ENCODE data around the gene ADK. TPM values are rescaled to one million over a fixed set of nuclear protein-coding genes. Genes with fewer than 3 reads are reported as not detected.
A peak's percentile ranks its signal among the peaks of the same experiment; 100 is the strongest.

The ADK gene
- total RNA-seq, 4 donors from 2014 or later = 15.9 to 28.8 (median 23.3) TPM

- ATAC-seq = no peak
- TF ChIP-seq CTCF (IDR thresholded peaks at IDR 0.05 in 4 of 5, conservative IDR thresholded peaks at IDR 0.05 in 1 of 5) (no peak), POLR2A (IDR thresholded peaks at IDR 0.05) (no peak)
- no peaks in the 10 kb centered on the region for H3K36me3 ChIP-seq
- DNase-seq = no peak
- no peak overlapping the region for H3K4me3 ChIP-seq
- peak overlapping the region in 2 of 4 donors; percentile 9 to 12 for H3K27ac ChIP-seq
- intact Hi-C loops (cut with DNase I; ENCODE audit: low total_unique reads) = no loop called here
- no peaks in the 10 kb centered on the region for H3K9me3 ChIP-seq
- no peaks in the 10 kb centered on the region for H3K27me3 ChIP-seq
- H3K4me1 ChIP-seq = peaks cover 53 to 63% of the 10 kb centered on the region in 2 donors
- in situ Hi-C loops (cut with MboI; ENCODE audit: low sequenced_read_pairs in 4 of 4) = no loop called here
Observed at GRCh38 chr10:74587109-74587854, 436.3 kb downstream of the ADK start.

- ATAC-seq (peak; percentile 78 to 86), DNase-seq (peak; percentile 49 to 72)
- H3K4me1 ChIP-seq = peaks cover 64 to 74% of the 10 kb centered on the region in 2 donors
- TF ChIP-seq CTCF (IDR thresholded peaks at IDR 0.05 in 4 of 5, conservative IDR thresholded peaks at IDR 0.05 in 1 of 5) (no peak), POLR2A (IDR thresholded peaks at IDR 0.05) (no peak)
- no peaks in the 10 kb centered on the region for H3K36me3 ChIP-seq
- intact Hi-C loops (cut with DNase I; ENCODE audit: low total_unique reads) (no loop called here), in situ Hi-C loops (cut with MboI; ENCODE audit: low sequenced_read_pairs in 4 of 4) (no loop called here)
- peak overlapping the region; percentile 15 to 29 (median 26) for H3K27ac ChIP-seq
- H3K9me3 ChIP-seq = no peaks in the 10 kb centered on the region
- no peak overlapping the region for H3K4me3 ChIP-seq
- no peaks in the 10 kb centered on the region for H3K27me3 ChIP-seq
Observed at GRCh38 chr10:74589226-74589673, 438.2 kb downstream of the ADK start.

- no peaks in the 10 kb centered on the region for H3K27me3 ChIP-seq
- H3K36me3 ChIP-seq = no peaks in the 10 kb centered on the region
- H3K4me3 ChIP-seq = no peak overlapping the region
- ATAC-seq (no peak), DNase-seq (no peak)
- in situ Hi-C loops (cut with MboI; ENCODE audit: low sequenced_read_pairs in 4 of 4) = no loop called here
- H3K9me3 ChIP-seq = no peaks in the 10 kb centered on the region
- intact Hi-C loops (cut with DNase I; ENCODE audit: low total_unique reads) = loop anchor here (5.0 kb wide), 1 partner anchor 82 kb away; no protein-coding TSS in a partner anchor
- no peak for TF ChIP-seq POLR2A (IDR thresholded peaks at IDR 0.05)
- no peak for TF ChIP-seq CTCF (IDR thresholded peaks at IDR 0.05 in 4 of 5, conservative IDR thresholded peaks at IDR 0.05 in 1 of 5)
- peak overlapping the region in 3 of 4 donors; percentile 15 to 29 (median 24) for H3K27ac ChIP-seq
- peaks cover 64 to 74% of the 10 kb centered on the region in 2 donors for H3K4me1 ChIP-seq
Observed at GRCh38 chr10:74589851-74590250, 438.8 kb downstream of the ADK start.

- Histone ChIP-seq H3K27me3 (no peaks in the 10 kb centered on the region), H3K4me3 (no peak overlapping the region), H3K4me1 (peaks cover 39 to 46% of the 10 kb centered on the region in 2 donors), H3K9me3 (no peaks in the 10 kb centered on the region), H3K27ac (peak overlapping the region in 1 of 4 donors; percentile 48), H3K36me3 (no peaks in the 10 kb centered on the region)
- no peak for DNase-seq
- TF ChIP-seq POLR2A (IDR thresholded peaks at IDR 0.05) = no peak
- TF ChIP-seq CTCF (IDR thresholded peaks at IDR 0.05 in 4 of 5, conservative IDR thresholded peaks at IDR 0.05 in 1 of 5) = no peak
- intact Hi-C loops (cut with DNase I; ENCODE audit: low total_unique reads) (loop anchor here (5.0 kb wide), 1 partner anchor 79 kb away; no protein-coding TSS in a partner anchor), in situ Hi-C loops (cut with MboI; ENCODE audit: low sequenced_read_pairs in 4 of 4) (no loop called here)
- peak in 1 of 2 donors; percentile 42 for ATAC-seq
Observed at GRCh38 chr10:74593470-74593869, 442.4 kb downstream of the ADK start.
